ENCODE results near the gene CEP57.

DNA sequence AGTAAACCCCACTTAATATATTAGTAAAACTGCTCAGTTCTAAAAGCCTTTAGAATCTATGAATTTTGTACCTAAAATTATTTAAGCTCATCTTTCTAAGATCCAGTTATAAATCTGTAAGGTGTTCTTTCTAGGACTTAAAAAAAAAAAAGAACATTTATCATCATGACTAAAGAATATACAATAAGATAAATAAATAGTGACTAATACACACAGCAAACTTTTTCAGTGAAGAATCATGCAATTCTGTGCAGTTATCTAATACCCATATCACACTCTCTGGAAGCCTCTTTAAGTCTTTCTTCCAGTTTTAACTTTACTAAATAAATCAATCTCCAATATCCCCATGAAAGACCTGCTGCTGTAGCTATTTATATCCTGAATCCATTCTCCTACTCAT is 59.8 kb downstream of the CEP57 start:
- TF ChIP-seq, protein P1, sequence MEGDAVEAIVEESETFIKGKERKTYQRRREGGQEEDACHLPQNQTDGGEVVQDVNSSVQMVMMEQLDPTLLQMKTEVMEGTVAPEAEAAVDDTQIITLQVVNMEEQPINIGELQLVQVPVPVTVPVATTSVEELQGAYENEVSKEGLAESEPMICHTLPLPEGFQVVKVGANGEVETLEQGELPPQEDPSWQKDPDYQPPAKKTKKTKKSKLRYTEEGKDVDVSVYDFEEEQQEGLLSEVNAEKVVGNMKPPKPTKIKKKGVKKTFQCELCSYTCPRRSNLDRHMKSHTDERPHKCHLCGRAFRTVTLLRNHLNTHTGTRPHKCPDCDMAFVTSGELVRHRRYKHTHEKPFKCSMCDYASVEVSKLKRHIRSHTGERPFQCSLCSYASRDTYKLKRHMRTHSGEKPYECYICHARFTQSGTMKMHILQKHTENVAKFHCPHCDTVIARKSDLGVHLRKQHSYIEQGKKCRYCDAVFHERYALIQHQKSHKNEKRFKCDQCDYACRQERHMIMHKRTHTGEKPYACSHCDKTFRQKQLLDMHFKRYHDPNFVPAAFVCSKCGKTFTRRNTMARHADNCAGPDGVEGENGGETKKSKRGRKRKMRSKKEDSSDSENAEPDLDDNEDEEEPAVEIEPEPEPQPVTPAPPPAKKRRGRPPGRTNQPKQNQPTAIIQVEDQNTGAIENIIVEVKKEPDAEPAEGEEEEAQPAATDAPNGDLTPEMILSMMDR (IDR thresholded peaks at IDR 0.05; ENCODE audit: low read depth, low read length): no peak
- TF ChIP-seq EZH2phosphoT487 (IDR thresholded peaks at IDR 0.05; ENCODE audit: low read depth): no peak

Measured in OCI-LY3 (cell line).